Measurements from ENCODE around the gene GRB14.

GRB14 gene

DNA sequence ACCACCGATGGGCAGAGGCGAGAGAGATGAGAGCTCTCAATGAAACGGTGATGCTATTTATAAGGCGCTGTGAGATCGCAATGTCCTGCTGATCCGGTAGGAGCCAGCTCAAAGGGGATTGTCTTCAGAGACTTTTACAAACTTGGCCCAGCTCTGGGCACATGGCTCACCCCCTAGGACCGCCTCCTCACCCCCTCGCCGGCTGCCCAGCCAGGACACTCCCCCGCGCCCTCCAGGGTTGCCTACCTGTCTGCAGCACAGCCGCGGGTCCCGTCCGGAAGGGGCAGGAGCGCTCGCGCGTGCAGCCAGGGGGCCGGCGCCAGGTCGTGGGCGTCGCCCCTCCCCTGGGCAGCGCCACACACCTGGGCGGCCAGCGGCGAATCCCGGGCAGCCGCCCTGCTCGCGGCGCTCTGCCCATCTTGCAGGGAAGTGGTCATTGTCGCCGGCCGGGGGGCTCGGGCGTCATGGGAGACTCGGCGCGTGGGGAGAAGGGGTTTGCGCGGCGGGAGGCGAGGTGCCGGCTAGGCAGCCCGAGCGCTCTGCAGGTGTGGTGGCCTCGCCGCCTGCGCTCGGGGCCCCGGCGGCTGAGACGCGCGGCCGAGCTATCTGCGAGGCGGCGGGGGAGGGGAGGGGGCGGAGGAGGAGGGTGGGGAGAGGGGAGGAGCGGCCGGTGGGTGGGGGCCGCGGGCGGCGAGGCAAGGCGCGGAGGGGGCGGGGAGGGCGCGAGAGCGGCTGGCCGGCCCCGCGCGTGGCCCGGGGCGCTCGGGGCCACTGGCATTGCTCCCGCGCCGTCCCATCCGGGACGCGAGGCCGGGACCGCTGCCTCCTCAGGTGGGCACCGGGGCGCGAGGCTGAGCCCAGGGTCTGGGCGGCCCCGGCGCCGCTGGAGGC is at the start of gene GRB14:
GRB14 (minus strand) TSS at position 610 of the 891 bp plus-strand sequence; CDS start at position 437, 173 bp downstream.
- DNase-seq (ENCODE audit: low read depth), result no peak
- TF ChIP-seq, protein P1, sequence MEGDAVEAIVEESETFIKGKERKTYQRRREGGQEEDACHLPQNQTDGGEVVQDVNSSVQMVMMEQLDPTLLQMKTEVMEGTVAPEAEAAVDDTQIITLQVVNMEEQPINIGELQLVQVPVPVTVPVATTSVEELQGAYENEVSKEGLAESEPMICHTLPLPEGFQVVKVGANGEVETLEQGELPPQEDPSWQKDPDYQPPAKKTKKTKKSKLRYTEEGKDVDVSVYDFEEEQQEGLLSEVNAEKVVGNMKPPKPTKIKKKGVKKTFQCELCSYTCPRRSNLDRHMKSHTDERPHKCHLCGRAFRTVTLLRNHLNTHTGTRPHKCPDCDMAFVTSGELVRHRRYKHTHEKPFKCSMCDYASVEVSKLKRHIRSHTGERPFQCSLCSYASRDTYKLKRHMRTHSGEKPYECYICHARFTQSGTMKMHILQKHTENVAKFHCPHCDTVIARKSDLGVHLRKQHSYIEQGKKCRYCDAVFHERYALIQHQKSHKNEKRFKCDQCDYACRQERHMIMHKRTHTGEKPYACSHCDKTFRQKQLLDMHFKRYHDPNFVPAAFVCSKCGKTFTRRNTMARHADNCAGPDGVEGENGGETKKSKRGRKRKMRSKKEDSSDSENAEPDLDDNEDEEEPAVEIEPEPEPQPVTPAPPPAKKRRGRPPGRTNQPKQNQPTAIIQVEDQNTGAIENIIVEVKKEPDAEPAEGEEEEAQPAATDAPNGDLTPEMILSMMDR (IDR thresholded peaks at IDR 0.05; ENCODE audit: control insufficient read depth, insufficient read depth, low read depth, low read length, missing control alignments), result no peak
- H3K4me3 ChIP-seq (ENCODE audit: control insufficient read depth, low read depth, low read length), result peak within 1 kb of the TSS; percentile 57

DNA sequence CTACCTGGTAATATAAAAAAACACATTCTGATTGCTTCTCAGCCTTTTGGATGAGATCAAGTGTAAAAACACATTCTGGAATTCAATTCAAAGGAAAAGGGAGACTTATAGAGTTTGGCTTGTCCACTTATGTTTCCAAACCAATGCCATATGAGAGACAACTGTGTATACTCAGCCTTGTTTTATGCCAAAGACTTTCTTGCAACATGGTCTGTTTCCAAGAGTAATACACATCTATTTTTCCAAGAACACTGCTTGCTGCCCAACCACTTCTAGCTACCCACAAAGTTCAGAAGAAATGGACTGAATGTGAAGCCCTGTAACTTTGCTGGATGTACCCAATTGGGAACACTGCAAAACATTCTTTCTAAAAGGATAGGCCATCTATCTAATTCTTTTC is 48.0 kb upstream of the GRB14 start:
- TF ChIP-seq, protein P1 (IDR thresholded peaks at IDR 0.05; ENCODE audit: control insufficient read depth, insufficient read depth, low read depth, low read length, missing control alignments), result no peak

DNA sequence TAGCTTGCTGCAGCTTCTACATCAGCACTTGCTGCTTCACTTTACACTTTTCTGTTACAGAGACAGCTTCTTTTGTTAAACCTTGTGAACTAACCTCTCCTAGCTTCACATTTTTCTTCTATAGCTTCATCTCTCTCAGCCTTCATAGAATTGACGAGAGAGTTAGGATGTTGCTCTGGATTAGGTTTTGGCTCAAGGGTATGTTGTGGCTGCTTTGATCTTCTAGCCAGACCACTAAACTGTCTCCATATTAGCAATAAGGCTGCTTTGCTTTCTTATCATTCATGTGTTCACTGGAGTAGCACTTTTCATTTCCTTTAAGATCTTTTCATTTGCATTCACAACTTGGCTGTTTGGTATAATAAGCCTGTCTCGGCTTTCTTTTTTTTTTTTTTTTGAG is 46.3 kb upstream of the GRB14 start:
- TF ChIP-seq, protein P1 (IDR thresholded peaks at IDR 0.05; ENCODE audit: control insufficient read depth, insufficient read depth, low read depth, low read length, missing control alignments), result no peak
- no peak for DNase-seq (ENCODE audit: low read depth)

More for the DNA sequence above, 48.0 kb upstream of the GRB14 start:
- DNase-seq (ENCODE audit: low read depth), result no peak
- H3K4me3 ChIP-seq (ENCODE audit: control insufficient read depth, low read depth, low read length), result no peak overlapping the region

DNA sequence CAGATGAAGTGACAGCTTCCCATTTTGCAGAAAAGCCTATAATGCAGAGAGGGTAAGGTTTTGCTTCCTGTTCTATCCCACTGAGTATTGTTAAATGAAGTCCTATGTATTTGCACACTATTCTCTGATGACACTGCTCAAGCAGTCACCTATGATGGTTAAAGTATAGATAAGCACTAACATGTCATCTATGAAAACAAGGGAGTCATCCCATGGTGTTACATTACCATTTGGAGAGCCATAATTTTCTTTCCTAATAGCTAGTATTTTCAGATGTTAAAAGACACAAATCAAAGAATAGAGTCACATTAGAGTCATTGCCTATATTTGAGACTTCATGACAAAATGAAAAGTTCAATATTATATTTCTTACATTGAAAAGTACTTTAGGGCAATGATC is 42.8 kb upstream of the GRB14 start:
- no peak for DNase-seq (ENCODE audit: low read depth)
- TF ChIP-seq, protein P1 (IDR thresholded peaks at IDR 0.05; ENCODE audit: control insufficient read depth, insufficient read depth, low read depth, low read length, missing control alignments), result no peak
- no peak overlapping the region for H3K4me3 ChIP-seq (ENCODE audit: control insufficient read depth, low read depth, low read length)

More for the DNA sequence above, 46.3 kb upstream of the GRB14 start:
- H3K4me3 ChIP-seq (ENCODE audit: control insufficient read depth, low read depth, low read length), result no peak overlapping the region

DNA sequence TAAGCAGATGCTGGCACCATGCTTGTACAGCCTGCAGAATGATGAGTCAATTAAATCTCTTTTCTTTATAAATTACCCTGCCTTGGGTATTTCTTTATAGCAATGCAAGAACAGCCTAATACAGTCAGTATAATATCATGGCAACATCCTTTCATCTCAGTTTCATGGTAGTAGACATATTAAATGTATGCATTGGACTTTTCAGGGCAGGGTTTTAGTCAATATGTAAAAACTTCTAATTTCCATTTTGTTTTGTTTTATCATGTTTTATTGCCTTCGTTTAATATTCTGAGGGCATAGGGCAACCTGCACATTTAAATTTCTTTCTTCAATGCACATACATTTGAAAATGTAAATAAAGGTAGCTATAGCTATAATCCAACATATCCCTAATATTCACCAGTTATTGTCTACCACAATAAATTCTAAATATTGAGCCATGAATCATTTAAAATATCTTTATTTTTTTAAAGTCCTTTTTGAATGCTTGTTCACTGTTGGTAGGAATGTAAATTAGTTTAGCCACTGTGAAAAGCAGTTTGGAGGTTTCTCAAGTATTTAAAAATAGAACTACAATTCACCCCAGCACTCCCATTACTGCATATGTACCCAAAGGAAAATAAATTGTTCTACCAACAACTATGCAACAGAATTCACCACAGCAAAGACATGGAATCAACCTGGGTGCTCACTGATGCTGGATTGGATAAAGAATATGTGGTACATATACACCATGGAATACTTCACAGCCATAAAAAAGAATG is 41.8 kb upstream of the GRB14 start:
- TF ChIP-seq, protein P1 (IDR thresholded peaks at IDR 0.05; ENCODE audit: control insufficient read depth, insufficient read depth, low read depth, low read length, missing control alignments), result no peak
- no peak for DNase-seq (ENCODE audit: low read depth)
- H3K4me3 ChIP-seq (ENCODE audit: control insufficient read depth, low read depth, low read length), result no peak overlapping the region

DNA sequence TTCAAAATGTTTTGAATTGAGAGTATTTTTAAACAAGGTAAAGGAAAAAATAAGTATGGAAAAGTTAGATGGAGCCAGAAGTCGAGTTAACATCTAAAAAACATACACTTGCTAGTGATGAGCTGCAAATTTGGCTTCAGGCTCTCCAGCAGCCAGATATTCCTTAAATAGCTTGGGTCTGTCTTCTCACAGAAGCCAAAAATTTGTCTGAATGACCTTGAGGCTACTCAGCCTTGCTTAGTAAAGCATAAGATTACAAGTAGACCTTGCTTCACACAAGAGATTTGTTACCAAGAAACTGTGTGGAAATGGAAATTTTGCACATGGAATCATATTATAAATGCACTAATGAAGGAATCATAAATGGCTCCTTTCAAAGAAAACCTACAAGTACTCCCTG is 40.8 kb upstream of the GRB14 start:
- no peak for DNase-seq (ENCODE audit: low read depth)
- TF ChIP-seq, protein P1 (IDR thresholded peaks at IDR 0.05; ENCODE audit: control insufficient read depth, insufficient read depth, low read depth, low read length, missing control alignments), result no peak

More for the DNA sequence above, 40.8 kb upstream of the GRB14 start:
- no peak overlapping the region for H3K4me3 ChIP-seq (ENCODE audit: control insufficient read depth, low read depth, low read length)
